ENCODE data around the gene EVA1B.

Gene EVA1B

DNA sequence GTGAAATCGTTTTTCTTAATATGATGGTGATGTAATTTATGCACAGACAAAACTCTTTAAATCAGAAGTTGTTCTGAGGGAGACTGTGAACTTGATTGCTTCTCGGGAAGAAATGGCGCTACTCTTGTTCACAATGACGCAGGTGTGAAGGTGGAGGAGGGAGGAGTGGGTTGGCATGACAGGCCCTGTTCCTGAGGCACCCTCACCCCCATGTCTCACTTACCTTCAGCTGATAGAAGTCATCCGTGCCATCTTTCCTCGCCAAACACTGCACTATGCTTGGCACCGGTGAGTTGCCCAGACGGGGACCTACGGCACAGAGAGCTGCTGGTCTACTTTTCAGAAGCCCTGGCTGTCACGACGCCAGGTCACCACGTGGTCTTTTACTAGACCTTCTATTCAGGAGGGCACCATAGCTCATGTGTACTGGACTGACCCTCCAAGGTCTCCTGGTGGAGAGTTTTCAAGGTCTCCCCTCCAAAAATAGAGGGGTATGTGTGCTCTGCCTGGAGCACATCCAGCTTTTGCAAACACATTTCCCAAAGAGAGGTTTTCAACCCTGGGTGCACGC, 35.2 kb upstream of the EVA1B start:
- no peak for ATAC-seq
- TF ChIP-seq, protein P1, sequence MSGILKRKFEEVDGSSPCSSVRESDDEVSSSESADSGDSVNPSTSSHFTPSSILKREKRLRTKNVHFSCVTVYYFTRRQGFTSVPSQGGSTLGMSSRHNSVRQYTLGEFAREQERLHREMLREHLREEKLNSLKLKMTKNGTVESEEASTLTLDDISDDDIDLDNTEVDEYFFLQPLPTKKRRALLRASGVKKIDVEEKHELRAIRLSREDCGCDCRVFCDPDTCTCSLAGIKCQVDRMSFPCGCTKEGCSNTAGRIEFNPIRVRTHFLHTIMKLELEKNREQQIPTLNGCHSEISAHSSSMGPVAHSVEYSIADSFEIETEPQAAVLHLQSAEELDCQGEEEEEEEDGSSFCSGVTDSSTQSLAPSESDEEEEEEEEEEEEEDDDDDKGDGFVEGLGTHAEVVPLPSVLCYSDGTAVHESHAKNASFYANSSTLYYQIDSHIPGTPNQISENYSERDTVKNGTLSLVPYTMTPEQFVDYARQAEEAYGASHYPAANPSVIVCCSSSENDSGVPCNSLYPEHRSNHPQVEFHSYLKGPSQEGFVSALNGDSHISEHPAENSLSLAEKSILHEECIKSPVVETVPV (CRISPR knock-in tag; IDR thresholded peaks at IDR 0.05): no peak
- TF ChIP-seq ZFP30 (CRISPR knock-in tag; IDR thresholded peaks at IDR 0.05) (no peak), GLIS3 (CRISPR knock-in tag; IDR thresholded peaks at IDR 0.05) (no peak), PPARA (CRISPR knock-in tag; IDR thresholded peaks at IDR 0.05; ENCODE audit: borderline replicate concordance) (no peak), RARB (CRISPR knock-in tag; IDR thresholded peaks at IDR 0.05) (no peak), OSR1 (CRISPR knock-in tag; IDR thresholded peaks at IDR 0.05) (no peak), ZNF565 (CRISPR knock-in tag; conservative IDR thresholded peaks at IDR 0.05; ENCODE audit: low read depth) (no peak), BACH2 (CRISPR knock-in tag; IDR thresholded peaks at IDR 0.05; ENCODE audit: borderline replicate concordance) (no peak), ZNF70 (CRISPR knock-in tag; IDR thresholded peaks at IDR 0.05) (no peak)

DNA sequence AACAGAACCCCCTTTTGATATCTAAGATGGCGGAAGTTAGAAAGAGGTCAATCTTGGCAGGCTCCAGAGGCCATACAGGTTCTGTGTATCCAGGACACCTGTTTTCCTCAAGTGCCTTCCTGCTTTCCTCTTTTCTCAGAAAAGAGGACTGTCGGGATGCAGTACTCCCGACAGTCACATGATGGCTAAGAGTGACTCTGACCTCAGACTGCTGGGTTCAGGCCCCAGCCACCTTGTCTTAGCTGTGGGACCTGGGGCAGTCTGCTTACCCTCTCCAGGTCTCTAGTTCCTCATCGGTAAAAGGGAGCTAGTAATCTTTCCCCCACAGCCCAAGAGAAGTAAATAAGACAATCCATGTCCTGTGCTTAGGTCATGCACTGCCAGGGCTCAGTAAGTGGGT, 32.4 kb upstream of the EVA1B start:
- TF ChIP-seq, protein P2, sequence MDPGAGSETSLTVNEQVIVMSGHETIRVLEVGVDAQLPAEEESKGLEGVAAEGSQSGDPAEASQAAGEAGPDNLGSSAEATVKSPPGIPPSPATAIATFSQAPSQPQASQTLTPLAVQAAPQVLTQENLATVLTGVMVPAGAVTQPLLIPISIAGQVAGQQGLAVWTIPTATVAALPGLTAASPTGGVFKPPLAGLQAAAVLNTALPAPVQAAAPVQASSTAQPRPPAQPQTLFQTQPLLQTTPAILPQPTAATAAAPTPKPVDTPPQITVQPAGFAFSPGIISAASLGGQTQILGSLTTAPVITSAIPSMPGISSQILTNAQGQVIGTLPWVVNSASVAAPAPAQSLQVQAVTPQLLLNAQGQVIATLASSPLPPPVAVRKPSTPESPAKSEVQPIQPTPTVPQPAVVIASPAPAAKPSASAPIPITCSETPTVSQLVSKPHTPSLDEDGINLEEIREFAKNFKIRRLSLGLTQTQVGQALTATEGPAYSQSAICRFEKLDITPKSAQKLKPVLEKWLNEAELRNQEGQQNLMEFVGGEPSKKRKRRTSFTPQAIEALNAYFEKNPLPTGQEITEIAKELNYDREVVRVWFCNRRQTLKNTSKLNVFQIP (CRISPR knock-in tag; IDR thresholded peaks at IDR 0.05; ENCODE audit: borderline replicate concordance, low read depth): no peak
- TF ChIP-seq OSR1 (CRISPR knock-in tag; IDR thresholded peaks at IDR 0.05): no peak
- TF ChIP-seq, protein P3, sequence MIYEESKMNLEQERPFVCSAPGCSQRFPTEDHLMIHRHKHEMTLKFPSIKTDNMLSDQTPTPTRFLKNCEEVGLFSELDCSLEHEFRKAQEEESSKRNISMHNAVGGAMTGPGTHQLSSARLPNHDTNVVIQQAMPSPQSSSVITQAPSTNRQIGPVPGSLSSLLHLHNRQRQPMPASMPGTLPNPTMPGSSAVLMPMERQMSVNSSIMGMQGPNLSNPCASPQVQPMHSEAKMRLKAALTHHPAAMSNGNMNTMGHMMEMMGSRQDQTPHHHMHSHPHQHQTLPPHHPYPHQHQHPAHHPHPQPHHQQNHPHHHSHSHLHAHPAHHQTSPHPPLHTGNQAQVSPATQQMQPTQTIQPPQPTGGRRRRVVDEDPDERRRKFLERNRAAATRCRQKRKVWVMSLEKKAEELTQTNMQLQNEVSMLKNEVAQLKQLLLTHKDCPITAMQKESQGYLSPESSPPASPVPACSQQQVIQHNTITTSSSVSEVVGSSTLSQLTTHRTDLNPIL (CRISPR knock-in tag; IDR thresholded peaks at IDR 0.05; ENCODE audit: low read depth): no peak
- no peak for TF ChIP-seq ESRRG (CRISPR knock-in tag; IDR thresholded peaks at IDR 0.05)
- TF ChIP-seq, protein P4, sequence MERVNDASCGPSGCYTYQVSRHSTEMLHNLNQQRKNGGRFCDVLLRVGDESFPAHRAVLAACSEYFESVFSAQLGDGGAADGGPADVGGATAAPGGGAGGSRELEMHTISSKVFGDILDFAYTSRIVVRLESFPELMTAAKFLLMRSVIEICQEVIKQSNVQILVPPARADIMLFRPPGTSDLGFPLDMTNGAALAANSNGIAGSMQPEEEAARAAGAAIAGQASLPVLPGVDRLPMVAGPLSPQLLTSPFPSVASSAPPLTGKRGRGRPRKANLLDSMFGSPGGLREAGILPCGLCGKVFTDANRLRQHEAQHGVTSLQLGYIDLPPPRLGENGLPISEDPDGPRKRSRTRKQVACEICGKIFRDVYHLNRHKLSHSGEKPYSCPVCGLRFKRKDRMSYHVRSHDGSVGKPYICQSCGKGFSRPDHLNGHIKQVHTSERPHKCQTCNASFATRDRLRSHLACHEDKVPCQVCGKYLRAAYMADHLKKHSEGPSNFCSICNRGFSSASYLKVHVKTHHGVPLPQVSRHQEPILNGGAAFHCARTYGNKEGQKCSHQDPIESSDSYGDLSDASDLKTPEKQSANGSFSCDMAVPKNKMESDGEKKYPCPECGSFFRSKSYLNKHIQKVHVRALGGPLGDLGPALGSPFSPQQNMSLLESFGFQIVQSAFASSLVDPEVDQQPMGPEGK (CRISPR knock-in tag; IDR thresholded peaks at IDR 0.05; ENCODE audit: borderline replicate concordance): no peak
- no peak for TF ChIP-seq ZNF70 (CRISPR knock-in tag; IDR thresholded peaks at IDR 0.05)
- TF ChIP-seq PPARA (CRISPR knock-in tag; IDR thresholded peaks at IDR 0.05; ENCODE audit: borderline replicate concordance): no peak
- TF ChIP-seq ISL1 (CRISPR knock-in tag; IDR thresholded peaks at IDR 0.05): no peak
- TF ChIP-seq ZFP3 (CRISPR knock-in tag; IDR thresholded peaks at IDR 0.05): no peak
- no peak for TF ChIP-seq ARNTL (CRISPR knock-in tag; IDR thresholded peaks at IDR 0.05; ENCODE audit: borderline replicate concordance, low read depth)
- TF ChIP-seq GLIS3 (CRISPR knock-in tag; IDR thresholded peaks at IDR 0.05): no peak
- TF ChIP-seq, protein P1 (CRISPR knock-in tag; IDR thresholded peaks at IDR 0.05): no peak
- TF ChIP-seq RARB (CRISPR knock-in tag; IDR thresholded peaks at IDR 0.05): no peak
- TF ChIP-seq CSDC2 (CRISPR knock-in tag; IDR thresholded peaks at IDR 0.05): no peak
- TF ChIP-seq TCF4 (CRISPR knock-in tag; IDR thresholded peaks at IDR 0.05; ENCODE audit: borderline replicate concordance): no peak
- TF ChIP-seq ZNF565 (CRISPR knock-in tag; conservative IDR thresholded peaks at IDR 0.05; ENCODE audit: low read depth): no peak
- no peak for ATAC-seq

DNA sequence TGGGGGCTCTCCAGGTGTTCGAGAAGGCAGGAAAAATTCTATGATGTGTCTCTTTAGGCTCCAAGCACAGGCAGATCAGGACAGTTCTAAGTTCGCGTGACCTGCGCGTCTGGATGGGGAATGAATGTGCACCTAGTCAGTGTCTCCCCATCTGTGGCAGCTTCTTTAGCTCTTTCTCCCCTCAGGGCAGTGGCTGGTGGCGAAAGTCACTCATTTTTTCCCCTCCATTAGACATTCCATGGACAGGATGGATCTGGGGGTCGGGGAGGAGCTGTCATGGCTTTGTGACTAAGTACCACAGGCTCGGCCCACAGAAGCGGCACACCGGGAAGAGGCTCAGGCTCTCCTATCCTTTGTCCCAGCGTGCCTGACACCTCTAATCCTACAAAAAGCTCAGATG, 31.0 kb upstream of the EVA1B start:
- ATAC-seq: no peak
- TF ChIP-seq ISL1 (CRISPR knock-in tag; IDR thresholded peaks at IDR 0.05): no peak
- no peak for TF ChIP-seq ZC3H10 (CRISPR knock-in tag; IDR thresholded peaks at IDR 0.05)
- no peak for TF ChIP-seq OSR1 (CRISPR knock-in tag; IDR thresholded peaks at IDR 0.05)
- TF ChIP-seq, protein P2 (CRISPR knock-in tag; IDR thresholded peaks at IDR 0.05; ENCODE audit: borderline replicate concordance, low read depth): no peak
- TF ChIP-seq PPARA (CRISPR knock-in tag; IDR thresholded peaks at IDR 0.05; ENCODE audit: borderline replicate concordance): no peak
- TF ChIP-seq, protein P5, sequence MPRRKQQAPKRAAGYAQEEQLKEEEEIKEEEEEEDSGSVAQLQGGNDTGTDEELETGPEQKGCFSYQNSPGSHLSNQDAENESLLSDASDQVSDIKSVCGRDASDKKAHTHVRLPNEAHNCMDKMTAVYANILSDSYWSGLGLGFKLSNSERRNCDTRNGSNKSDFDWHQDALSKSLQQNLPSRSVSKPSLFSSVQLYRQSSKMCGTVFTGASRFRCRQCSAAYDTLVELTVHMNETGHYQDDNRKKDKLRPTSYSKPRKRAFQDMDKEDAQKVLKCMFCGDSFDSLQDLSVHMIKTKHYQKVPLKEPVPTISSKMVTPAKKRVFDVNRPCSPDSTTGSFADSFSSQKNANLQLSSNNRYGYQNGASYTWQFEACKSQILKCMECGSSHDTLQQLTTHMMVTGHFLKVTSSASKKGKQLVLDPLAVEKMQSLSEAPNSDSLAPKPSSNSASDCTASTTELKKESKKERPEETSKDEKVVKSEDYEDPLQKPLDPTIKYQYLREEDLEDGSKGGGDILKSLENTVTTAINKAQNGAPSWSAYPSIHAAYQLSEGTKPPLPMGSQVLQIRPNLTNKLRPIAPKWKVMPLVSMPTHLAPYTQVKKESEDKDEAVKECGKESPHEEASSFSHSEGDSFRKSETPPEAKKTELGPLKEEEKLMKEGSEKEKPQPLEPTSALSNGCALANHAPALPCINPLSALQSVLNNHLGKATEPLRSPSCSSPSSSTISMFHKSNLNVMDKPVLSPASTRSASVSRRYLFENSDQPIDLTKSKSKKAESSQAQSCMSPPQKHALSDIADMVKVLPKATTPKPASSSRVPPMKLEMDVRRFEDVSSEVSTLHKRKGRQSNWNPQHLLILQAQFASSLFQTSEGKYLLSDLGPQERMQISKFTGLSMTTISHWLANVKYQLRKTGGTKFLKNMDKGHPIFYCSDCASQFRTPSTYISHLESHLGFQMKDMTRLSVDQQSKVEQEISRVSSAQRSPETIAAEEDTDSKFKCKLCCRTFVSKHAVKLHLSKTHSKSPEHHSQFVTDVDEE (CRISPR knock-in tag; IDR thresholded peaks at IDR 0.05): no peak
- TF ChIP-seq RARB (CRISPR knock-in tag; IDR thresholded peaks at IDR 0.05): no peak
- no peak for TF ChIP-seq ZNF70 (CRISPR knock-in tag; IDR thresholded peaks at IDR 0.05)
- no peak for TF ChIP-seq GLIS3 (CRISPR knock-in tag; IDR thresholded peaks at IDR 0.05)
- no peak for TF ChIP-seq TOX (CRISPR knock-in tag; IDR thresholded peaks at IDR 0.05; ENCODE audit: borderline replicate concordance)
- no peak for TF ChIP-seq ZNF8 (CRISPR knock-in tag; IDR thresholded peaks at IDR 0.05)
- TF ChIP-seq, protein P3 (CRISPR knock-in tag; IDR thresholded peaks at IDR 0.05; ENCODE audit: low read depth): no peak

Measured in SK-N-SH treated with all-trans-retinoic acid at 6 μM for 48 hours (cell line).